GM18502 (cell line): ENCODE data around the gene ERN2.
"Not testable (repeated sequence)": the region's sequence is repeated elsewhere in the genome, so short reads cannot be mapped to it uniquely, and the experiment has no call there.

Experiments used
- ATAC-seq: cut with Tn5 transposase; IDR thresholded peaks from one replicate; pipeline ENCODE4 v1.9.1; 2021; ENCODE audit warnings: mild to moderate bottlenecking; ENCODE audit not compliant: unreplicated experiment, poor library complexity

Gene ERN2

DNA sequence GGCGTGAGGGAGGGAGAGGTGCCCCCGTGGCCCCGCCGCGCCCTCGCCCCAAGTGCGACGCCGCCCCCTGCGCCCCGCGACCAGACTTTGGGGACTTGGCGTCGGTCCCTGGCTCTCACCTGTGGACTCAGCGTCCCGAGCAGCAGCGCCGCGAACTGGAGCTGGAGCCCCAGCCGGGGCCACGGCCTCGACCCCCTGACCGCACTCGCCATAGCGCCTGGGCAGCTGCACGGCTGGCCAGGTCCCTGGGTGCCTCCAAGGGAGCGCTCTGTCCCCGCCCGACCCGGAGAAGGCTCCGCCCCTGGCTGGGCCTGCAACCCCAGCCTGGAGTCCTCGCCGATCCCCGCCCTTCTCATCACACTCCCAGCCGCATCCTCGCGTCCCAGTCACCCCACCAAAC lies at the start of gene ERN2:
ERN2 (minus strand) TSS at position 247 of the 400 bp plus-strand sequence; CDS start at position 212, 35 bp downstream.
- ATAC-seq = no peak

DNA sequence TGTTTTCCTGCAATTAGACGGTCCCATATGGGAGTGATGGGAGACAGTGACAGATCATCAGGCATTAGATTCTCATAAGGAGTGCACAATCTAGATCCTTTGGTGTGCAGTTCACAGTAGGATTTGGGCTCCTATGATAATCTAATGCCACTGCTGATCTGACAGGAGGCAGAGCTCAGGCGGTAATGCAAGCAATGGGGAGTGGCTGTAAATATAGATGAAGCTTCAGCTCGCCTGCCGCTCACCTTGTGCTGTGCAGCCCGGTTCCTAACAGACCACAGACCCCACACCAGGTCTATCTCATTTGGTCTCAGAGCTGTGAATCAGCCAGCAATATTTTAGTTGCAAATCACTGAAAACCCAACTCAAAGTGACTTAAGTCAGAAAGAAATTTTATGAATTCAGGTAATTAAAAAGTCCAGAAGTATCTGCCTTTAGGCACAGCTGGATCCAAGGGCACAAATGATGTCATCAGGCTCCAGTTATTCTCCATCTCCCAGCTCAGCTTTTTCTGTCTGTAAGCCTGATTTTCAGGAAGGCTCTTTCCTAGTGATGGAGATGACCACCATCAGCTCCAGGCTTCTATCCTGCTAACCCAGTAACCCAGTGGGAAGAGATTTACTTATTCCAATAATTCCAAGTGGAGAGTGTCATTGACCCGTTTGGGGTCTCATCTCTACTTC lies 45.1 kb upstream of the ERN2 start:
- no peak for ATAC-seq

DNA sequence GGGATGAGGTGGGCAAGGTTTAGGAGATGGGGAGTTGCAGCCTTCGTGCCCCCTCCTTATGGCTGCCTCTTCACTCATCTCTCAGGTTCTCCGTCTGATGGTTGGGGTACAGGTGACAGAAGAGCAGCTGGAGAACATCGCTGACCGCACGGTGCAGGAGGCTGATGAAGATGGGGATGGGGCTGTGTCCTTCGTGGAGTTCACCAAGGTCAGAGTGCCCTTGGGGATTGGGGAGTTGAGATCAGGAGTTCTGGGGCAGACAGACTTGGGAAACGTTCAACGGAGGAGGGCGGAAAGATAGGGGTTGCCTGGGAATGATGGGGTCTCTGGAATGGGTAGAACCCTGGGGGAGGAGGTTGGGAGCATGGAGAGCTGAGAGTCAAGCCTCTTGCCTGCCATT lies 44.1 kb upstream of the ERN2 start:
- no peak for ATAC-seq

DNA sequence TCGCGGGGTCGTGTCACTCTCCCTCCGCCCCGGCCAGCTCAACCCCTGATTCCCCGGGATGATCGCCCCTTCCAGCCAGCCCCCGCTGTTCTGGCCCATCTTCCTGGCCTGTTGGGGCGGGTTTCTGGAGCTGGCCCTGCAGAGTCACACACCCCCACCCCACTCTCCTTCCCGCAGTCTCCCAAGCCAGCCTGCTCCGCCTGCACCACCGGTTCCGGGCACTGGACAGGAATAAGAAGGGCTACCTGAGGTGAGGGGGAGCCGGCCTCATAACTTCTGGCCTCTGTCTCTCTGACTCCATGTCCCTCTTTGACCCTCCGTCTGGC lies 42.4 kb upstream of the ERN2 start:
- no peak for ATAC-seq

DNA sequence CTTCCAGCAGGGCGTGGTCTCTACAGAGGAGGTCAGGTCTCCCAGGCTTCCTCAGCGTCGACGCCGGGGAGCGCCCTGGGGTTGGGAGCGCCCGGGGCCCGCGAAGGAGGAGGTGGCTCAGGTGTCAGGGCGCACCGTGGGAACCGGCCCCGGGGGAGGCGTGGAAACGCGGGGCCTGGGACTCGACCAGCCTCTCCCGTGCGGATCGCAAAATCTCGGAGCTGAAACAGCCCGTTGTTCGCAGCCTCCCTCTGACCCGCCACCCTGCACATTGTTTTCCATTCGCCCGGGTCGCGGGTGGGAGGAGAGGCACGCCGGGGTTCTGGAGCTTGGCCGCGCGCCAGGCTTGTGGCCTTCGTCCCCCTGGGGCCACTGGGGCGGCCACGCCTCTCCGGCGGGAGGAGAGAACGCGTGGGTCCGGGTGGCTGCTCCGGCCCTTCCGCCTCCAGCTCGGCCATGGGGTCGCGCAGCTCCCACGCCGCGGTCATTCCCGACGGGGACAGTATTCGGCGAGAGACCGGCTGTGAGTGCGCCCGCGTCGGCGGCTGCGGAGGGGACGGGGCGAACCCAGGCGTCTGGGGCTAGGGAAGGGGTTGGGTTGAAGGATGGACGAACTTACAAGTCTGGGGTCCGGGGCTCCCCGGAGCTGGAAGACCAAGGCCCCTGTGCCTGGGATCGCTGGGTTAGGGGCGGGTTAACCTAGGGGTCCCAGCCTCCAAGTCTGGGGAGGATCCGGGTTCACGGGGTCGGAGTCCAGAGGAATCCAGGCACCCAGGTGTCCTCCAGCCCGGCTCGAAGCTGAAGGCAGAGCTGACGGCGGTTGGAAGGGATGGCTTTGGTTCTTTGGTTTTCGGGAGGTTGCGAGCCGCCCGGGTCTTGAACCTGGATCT lies 41.8 kb upstream of the ERN2 start, which contains the start of gene CHP2:
CHP2 (plus strand) TSS at position 433 of the 890 bp plus-strand sequence; CDS start at position 457, 24 bp downstream.
- no peak for ATAC-seq

DNA sequence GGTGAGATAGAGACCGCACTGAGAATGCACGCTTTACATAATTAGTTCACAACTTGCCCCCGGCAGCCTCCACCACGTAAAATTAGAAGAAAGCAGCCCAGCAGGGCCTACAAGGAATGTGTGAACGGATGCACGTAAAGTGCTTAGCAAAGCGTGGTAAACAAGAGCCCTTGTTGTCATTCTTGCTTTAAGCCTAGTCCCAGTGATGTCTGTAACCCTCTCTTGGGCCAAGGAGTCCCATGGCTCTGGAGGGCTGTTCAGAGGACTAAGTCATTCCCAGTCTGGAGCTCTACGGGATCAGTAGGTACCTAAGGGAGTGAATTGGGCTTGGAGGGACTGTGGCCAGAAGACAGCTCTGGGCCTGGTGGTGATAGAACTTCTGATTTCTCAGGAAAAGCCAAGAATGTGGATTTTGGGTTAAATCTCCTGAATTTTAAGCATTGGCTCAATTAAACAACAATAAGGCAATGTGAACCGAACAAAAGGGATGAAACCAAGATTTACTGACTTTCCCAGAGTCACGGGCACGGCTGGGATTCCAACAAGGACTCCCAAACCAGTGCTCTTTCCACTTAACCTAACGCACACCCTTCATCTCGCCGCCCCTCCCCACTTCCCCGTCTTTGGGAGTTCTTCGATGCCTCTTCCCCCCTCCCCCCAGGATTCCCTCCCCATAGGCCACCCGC lies 41.0 kb upstream of the ERN2 start:
- ATAC-seq = no peak

DNA sequence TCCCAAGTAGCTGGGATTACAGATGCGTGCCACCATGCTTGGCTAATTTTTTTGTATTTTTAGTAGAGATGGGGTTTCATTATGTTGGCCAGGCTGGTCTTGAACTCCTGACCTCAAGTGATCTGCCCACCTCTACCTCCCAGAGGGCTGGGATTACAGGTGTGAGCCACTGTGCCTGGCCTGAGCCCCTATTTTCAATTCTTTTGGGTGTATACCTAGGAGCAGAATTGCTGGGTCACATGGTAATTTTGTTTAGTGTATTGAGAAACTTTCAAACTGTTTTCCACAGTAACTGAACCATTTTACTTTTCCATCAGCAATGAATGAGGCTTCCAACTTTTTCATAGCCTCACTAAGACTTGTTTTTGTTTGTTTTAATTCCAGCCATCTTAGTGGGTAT lies 38.0 kb upstream of the ERN2 start:
- not testable (repeated sequence) for ATAC-seq

DNA sequence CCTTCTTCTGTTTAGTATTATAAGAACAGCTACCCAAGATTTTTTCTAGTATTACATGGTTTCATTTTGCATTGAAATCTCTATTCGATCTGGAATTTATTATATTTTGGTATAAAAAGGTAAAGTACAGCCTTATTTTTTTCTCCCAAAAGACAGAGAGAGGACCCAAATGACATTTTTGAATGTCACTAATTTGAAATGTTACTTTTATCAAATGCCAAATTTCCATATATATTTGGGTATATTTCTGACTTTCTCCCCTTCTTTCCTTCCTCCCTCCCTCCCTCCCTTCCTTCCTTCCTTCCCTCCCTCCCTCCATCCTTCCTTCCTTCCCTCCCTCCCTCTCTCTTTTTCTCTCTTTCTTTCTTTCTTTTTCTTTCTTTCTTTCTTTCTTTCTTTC lies 35.6 kb upstream of the ERN2 start:
- ATAC-seq = no peak

DNA sequence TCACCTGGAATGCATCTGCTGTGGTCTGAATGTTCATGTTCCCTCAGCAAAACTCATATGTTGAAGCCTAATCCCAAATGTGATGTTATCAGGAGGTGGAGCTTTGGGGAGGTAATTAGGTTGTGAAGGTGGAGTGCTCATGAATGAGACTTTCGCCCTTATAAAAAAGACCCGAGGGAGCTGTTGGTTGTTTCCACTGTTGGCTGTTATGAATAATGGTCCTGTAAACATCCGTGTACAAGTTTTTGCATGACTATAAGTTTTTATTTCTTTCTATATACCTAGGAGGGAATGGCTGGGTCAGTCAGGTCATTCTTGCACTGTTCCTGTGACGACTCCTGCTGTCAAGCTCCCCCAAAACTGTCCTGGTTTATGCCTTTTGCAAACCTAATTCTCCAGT lies 32.2 kb upstream of the ERN2 start:
- ATAC-seq = no peak

DNA sequence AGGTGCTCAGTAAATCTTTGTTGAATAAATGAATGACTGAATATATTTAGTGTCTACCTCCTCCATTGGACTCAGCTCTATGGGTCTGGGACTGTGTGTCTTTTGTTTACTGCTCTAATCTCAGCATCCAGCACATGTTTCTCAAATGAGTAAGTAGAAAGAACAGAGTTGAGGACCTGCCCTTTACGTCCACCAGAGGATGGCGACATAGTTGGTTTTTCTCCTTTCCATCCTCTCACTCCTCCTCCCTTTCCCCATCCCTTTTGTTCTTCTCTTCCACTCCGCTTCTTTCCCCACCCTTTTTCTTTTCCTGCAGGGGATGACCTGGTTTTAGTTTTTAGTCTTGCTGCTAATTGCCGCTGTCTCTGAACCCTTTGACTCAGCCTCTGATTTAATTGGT lies 29.7 kb upstream of the ERN2 start:
- ATAC-seq = no peak

DNA sequence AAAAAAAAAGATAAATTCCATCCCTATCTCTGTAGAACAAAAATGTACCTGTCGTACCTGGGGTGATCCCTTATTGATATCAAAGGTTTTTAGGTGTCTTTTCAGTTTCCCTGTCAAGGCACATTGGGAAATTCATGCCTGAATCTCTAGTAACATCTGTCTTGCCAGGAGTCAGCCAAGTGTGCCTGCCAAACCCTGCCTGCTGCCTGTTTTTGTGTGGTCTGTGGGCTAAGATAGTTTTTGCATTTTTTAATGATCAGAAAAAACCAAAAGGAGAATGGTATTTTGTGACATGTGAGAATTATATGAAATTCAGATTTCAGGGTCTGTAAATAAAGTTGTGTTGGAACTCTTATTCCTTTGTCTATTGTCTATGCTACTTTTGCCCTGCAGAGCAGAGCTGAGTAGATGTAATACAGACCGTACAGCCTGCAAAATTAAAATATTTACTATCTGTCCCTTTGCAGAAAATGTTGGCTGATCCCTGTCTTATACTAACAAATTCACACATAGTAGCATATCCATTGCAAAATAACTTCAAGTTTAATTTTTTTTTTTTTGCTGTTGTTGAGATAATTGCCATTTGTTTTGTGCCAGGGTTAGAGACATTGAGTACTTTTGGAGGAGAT lies 28.8 kb upstream of the ERN2 start:
- ATAC-seq = no peak

DNA sequence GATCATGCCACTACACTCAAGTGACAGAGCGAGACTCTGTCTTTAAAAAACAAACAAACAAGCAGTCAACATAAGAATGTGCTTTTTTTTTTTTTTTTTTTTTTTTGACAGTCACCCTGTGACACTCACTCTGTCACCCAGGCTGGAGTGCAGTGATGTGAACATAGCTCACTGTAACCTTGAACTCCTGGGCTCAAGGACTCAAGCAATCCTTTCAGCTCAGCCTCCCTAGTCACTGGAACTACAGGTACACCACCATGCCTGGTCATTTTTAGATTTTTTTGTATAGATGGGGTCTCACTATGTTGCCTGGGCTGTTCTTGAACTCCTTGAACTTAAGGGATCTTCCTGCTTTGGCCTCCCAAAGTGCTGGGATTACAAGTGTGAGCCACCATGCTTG lies 26.5 kb upstream of the ERN2 start:
- no peak for ATAC-seq

DNA sequence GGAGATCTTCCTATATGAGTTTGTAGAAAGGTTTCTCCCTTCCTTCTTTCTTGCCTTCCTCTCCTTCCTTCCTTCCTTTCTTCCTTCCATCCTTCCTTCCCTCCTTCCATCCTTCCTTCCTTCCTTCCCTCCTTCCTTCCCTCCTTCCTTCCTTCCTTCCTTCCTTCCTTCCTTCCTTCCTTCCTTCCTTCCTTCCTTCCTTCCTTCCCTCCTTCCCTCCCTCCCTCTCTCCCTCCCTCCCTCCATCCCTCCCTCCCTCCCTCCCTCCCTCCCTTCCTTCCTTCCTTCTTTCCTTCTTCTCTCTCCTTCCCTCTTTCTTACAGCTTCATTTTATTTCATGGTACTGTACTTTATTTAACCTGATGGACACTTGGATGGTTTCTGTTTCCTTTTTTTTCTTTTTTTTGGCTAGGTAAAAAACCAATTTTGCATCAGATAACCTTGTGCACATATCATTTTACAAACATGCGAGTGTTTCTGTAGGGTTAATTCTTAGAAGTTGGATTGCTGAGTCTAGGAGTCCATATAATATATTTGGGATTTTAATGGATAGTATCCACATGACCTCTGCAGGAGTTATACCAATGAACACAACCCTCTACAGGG lies 24.5 kb upstream of the ERN2 start:
- ATAC-seq = not testable (repeated sequence)

DNA sequence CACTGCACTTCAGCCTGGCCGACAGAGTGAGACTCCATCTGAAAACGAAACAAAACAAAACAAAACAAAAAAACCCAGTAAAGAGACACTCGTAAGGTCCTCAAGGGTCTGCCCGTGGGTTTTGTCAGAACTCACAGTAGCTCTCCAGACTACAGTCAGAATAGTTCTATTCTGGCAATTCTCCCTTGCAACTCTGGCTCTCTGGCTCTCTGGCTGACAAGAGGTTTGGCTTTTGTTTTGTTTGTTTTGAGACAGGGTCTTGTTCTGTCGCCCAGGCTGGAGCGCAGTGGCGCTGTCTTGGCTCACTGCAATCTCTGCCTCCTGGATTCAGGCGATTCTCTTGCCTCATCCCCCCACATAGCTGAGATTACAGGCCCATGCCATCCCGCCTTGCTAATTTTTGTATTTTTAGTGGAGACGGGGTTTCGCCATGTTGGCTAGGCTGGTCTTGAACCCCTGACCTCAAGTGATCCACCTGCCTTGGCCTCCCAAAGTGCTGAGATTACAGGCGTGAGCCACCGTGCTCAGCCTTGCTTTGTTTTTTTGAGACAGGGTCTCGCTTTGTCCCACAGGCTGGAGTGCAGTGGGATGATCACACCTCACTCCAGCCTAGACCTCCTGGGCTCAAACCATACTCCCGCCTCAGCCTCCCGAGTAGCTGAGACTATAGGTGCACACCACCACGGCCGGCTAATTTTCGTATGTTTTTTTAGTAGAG lies 21.3 kb upstream of the ERN2 start:
- no peak for ATAC-seq

DNA sequence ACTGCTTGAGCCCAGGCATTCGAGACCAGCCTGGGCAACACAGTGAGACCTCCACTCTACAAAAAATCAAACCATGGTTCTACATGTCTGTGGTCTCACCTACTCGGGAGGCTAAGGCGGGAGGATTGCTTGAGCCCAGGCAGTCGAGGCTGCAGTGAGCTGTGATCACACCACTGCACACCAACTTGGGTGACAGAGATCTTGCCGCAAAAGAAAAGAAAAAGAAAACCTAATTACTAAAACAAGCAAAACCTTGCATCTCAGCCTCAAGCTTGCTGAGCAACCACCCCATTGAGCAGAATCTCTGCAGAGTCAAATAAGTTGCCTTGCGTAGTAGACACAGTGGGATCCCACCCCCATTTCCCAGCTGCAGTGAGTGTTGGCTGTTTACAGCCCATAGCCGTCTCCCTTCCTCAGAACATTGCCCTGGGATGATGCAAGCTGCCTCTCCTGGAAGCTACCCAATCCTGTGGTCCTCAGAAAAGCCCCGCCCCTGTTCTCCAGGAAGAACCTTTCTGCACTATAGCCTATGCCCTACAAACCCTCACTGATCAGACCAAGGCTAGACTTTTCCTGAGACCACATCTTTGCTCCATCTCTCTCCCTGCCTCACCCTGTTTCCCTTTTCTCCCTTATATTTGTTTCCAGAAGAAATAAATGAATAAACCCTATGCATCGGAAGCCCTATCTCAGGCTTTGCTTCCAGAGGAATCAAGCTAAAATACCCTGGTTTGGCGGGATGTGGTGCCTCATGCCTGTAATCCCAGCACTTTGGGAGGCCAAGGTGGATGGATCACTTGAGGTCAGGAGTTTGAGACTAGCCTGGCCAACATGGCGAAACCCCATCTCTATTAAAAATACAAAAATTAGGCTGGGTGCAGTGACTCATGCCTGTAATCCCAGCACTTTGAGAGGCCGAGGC lies 16.7 kb upstream of the ERN2 start:
- ATAC-seq = no peak

DNA sequence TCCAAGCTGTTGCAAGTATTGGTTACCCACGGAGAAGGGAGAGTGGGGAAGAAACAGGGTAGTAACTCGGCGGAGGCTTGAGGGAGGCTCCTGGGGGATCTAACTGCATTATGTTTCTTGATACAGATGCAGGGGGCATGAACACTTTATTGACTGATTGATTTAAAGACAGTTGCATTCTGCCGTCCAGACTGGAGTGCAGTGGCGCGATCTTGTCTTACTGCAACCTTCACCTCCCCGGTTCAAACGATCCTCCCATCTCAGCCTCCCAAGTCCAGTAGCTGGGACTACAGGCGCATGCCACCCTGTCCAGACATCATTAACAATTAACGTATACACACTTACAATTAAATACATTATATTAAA lies 15.1 kb upstream of the ERN2 start:
- no peak for ATAC-seq

DNA sequence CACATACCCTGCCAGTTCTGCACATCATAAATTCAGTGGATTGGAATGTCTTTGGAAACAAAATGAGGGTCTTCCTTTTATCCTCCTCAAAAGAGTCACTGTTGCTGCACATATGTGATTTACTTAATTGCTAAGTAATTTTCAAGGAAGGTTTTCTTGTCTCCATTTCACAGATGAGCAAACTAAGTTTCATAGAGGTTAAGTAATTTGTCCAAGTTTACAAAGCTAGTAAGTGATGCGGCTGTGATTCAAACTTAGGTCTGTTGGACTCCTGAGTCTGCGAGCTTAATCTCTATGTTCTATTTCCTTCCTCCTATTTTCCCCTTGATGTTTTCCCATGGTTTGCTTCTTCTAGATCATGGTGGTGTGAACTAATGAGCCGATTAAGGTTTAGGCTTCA lies 13.7 kb upstream of the ERN2 start:
- no peak for ATAC-seq

DNA sequence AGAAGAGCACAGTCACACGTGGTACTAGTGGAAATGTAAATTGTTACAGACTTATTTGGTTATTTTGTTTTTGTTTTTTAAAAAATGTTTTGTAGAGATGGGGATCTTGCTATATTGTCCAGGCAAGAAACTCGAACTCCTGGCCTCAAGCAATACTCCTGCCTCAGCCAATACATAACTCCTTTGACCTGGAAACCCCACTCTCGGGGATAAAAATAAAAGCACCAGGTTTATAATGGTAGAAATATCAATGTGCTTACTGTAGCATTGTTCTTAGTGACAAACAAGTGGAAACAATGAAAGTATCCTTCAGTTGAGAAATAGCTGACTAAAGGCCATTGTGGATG lies 11.7 kb upstream of the ERN2 start:
- no peak for ATAC-seq
